Common myeloid progenitor, CD34-positive (primary cell): ENCODE data around the gene PIM3.

ENCODE experiments used
- CTCF ChIA-PET: fragments of 350-600 bp; sonication (Branson Sonifier 250); formaldehyde crosslinking; loops from one replicate; lab custom pipeline; 2021; ENCODE audit warnings: antibody characterized with exemption; lab: Charles Lee
- POLR2A ChIA-PET: fragments of 350-600 bp; sonication (Branson Sonifier 250); formaldehyde crosslinking; loops from one replicate; lab custom pipeline; 2021; ENCODE audit warnings: antibody characterized with exemption; lab: Charles Lee
- DNase-seq, 3 donors: peaks; one replicate each; pipeline versions ENCODE4 v3.0.0 to v3.0.0-alpha.2; 2013
- H3K27ac ChIP-seq, 2 experiments: 1 replicate in 1 of 2; 2 replicates in 1 of 2; pipeline ENCODE4 v1.7.0; 2013; ENCODE audit warnings: inconsistent platforms in 2 of 2, low read length in 2 of 2, mild to moderate bottlenecking in 2 of 2, low read depth in 1 of 2, moderate library complexity in 1 of 2; ENCODE audit not compliant: severe bottlenecking in 2 of 2, insufficient read depth in 1 of 2, poor library complexity in 1 of 2
- H3K27me3 ChIP-seq, 5 experiments: replicated peaks in 2 of 5; 1 replicate in 3 of 5; 2 replicates in 2 of 5; pipeline versions ENCODE4 v1.6.1 to v1.7.0; 2013; ENCODE audit warnings: low read length in 4 of 5, mild to moderate bottlenecking in 2 of 5, moderate library complexity in 2 of 5, inconsistent platforms in 1 of 5; ENCODE audit not compliant: insufficient read depth in 5 of 5, control insufficient read depth in 4 of 5
- H3K36me3 ChIP-seq, 4 experiments: 1 replicate in 2 of 4; 2 replicates in 2 of 4; pipeline versions ENCODE4 v1.6.1 to v1.7.0; 2013; ENCODE audit warnings: low read length in 3 of 4, control low read depth in 1 of 4, mild to moderate bottlenecking in 1 of 4; ENCODE audit not compliant: control insufficient read depth in 4 of 4, insufficient read depth in 4 of 4
- H3K4me1 ChIP-seq, 4 experiments: 1 replicate in 3 of 4; 2 replicates in 1 of 4; pipeline versions ENCODE4 v1.6.1 to v1.7.1; 2013; ENCODE audit warnings: low read length in 3 of 4, mild to moderate bottlenecking in 3 of 4, control low read depth in 1 of 4, inconsistent platforms in 1 of 4, moderate library complexity in 1 of 4; ENCODE audit not compliant: control insufficient read depth in 4 of 4, insufficient read depth in 4 of 4; ENCODE audit errors: control extremely low read depth in 1 of 4
- H3K4me3 ChIP-seq, 7 experiments: 1 replicate in 4 of 7; 2 replicates in 3 of 7; pipeline versions ENCODE4 v1.5.1 to v1.7.0; 2013; ENCODE audit warnings: mild to moderate bottlenecking in 7 of 7, low read length in 6 of 7, moderate library complexity in 6 of 7, inconsistent platforms in 2 of 7, low read depth in 2 of 7, control low read depth in 1 of 7; ENCODE audit not compliant: insufficient read depth in 4 of 7, control insufficient read depth in 1 of 7; ENCODE audit errors: extremely low read depth in 1 of 7
- H3K9me3 ChIP-seq, 5 experiments: 1 replicate in 4 of 5; 2 replicates in 1 of 5; pipeline versions ENCODE4 v1.6.1 to v1.7.1; 2013; ENCODE audit warnings: low read length in 4 of 5, mild to moderate bottlenecking in 2 of 5, inconsistent platforms in 1 of 5, low read depth in 1 of 5, moderate library complexity in 1 of 5; ENCODE audit not compliant: control insufficient read depth in 4 of 5, insufficient read depth in 2 of 5; ENCODE audit errors: control extremely low read depth in 1 of 5
- WGBS: methylation state at CpG from one replicate; pipeline ENCODE4 v1.1.5; 2013; ENCODE audit not compliant: insufficient coverage; 5-methylcytosine and 5-hydroxymethylcytosine counted together

PIM3 gene

DNA sequence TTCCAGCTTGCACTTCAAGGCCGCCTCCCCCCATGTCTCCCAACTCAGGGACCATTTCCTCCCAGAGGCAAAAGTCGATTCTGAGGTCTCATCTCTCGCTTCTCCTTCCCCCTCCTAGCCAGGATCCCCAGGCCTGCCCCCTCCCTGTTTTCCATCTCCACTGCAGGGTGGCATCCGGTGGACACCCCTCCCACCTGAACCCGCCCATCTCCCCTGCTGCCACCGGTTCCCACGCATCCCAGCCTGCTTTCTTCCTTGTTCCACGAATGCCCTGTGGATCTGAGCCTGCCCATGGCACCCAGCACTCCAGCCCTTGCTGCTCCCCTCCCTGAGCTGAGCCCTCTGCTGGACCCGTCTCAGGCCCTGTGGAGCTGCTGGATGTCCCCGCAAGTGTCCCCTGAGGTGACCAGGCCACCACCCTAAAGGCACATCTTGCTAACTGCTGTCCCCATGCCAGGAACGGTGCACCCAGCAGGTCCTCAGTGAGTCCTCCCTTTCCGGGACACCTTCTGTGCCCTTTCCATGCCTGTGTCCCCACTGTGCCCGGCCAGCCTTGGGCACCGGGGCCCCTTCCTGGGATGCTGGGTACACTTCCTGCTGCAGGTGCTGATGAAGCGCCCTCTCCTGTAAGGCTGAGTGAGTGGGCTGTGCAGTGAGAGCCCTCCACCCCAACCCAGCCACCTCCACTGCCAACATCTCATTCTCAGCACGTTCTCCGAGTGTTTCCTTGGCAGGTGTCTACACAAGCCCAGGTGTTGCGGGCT lies 51.1 kb downstream of the PIM3 start:
- peaks cover 0 to 53% (median 11%) of the 10 kb centered on the region in 5 experiments for H3K27me3 ChIP-seq
- no peak for DNase-seq
- no peaks in the 10 kb centered on the region for H3K9me3 ChIP-seq
- POLR2A ChIA-PET, result no interaction called here
- H3K4me3 ChIP-seq, result no peak overlapping the region
- CTCF ChIA-PET, result interaction anchor here (1.0 to 1.5 kb wide), 2 partner anchors 10 to 18 kb away, joined by 3 read pairs; no protein-coding TSS in a partner anchor
- peaks cover 0 to 36% (median 22%) of the 10 kb centered on the region in 4 experiments for H3K4me1 ChIP-seq
- H3K27ac ChIP-seq, result no peak overlapping the region
- no peaks in the 10 kb centered on the region for H3K36me3 ChIP-seq
- 68% methylated on average over 16 of the region's 18 CpGs for WGBS

DNA sequence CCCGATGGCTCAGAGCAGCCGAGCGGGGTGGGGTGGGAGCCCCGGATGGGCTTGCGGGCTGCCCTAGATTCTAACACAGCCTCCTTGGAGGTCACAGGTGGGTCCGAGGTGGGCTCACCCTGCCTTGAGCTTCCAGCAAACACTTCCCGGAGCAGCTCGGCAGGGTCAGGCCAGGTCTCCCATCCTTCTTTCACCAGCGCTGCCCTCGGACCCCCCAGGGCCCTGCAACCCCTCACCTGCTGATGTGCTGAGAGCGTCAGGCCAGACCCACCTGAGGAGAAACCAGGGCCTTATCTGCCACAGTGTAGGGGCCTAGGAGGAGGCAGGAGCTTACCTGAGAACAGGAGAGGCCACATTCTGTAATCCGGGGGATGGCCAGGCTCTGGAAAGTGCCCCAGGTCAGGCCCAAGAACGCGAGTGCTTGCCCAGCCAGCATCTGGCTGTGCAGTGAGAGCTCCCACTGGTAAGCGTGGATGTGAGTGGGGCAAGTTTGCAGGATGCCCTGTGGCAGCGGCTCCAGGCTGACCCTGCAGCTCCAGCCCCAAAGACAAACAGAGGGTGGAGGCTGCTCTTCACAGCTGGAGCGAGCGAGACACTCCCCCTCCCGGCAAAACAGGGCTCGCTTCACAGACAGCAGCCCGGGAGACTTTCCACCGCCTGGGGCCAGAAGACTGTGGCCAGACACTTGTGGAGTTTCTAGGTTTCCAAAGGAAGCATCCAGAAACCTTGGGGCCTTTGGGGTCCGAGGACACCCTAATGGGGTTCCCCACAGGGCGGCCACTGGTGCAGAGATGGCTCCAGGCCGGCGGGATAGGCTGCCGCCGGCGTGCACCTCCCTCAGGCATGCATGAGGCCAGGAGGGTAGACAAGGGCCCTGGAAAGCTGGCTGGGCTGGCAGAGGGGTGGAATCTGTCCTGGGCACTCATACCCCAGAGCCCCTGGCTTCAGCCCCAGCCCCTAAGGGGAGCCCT lies 51.9 kb downstream of the PIM3 start, which contains the start of gene IL17REL:
Gene IL17REL, minus strand, starts transcription at position 555 of the 971 bp plus-strand sequence. Its CDS starts 119 bp downstream, at position 436.
- H3K9me3 ChIP-seq, result no peaks in the 10 kb centered on the region
- POLR2A ChIA-PET, result interaction anchor here (1.1 kb wide), 1 partner anchor 18 kb away, joined by 4 read pairs; no protein-coding TSS in a partner anchor
- 95% methylated on average over 19 of the region's 29 CpGs for WGBS
- DNase-seq, result no peak
- H3K4me1 ChIP-seq, result peaks cover 0 to 44% (median 23%) of the 10 kb centered on the region in 4 experiments
- H3K36me3 ChIP-seq, result no peaks in the 10 kb centered on the region
- CTCF ChIA-PET, result interaction anchor here (0.7 to 1.5 kb wide), 5 partner anchors 8 to 22 kb away, joined by 3 to 4 read pairs (median 3); no protein-coding TSS in a partner anchor
- H3K27ac ChIP-seq, result no peak within 1 kb of the TSS
- no peak within 1 kb of the TSS for H3K4me3 ChIP-seq
- peaks cover 0 to 53% (median 11%) of the 10 kb centered on the region in 5 experiments for H3K27me3 ChIP-seq
